PC-9 (cell line): ENCODE results near the gene PFKP. TPM values are rescaled to one million over a fixed set of nuclear protein-coding genes. Genes with fewer than 3 reads are reported as not detected.

ENCODE experiments used
- BruUV-seq: library from RNA; stranded (reverse); fragments of 400-500 nt; replicated peaks from 2 replicates; lab custom pipeline; 2021; lab: Mats Ljungman, UMichigan
- CTCF ChIA-PET: fragments of 300-600 bp; sonication (Branson Sonifier 250); formaldehyde crosslinking; loops from one replicate; lab custom pipeline; 2022; ENCODE audit warnings: antibody characterized with exemption; lab: Charles Lee
- POLR2A ChIA-PET: fragments of 300-600 bp; sonication (Branson Sonifier 250); formaldehyde crosslinking; loops from one replicate; lab custom pipeline; 2022; ENCODE audit warnings: antibody characterized with exemption; ENCODE audit not compliant: unreplicated experiment; lab: Charles Lee
- DNase-seq, 2 experiments: peaks; one replicate each; pipeline versions ENCODE4 v3.0.0 to v3.0.0-alpha.2; 2015 to 2022; ENCODE audit warnings: mixed read lengths in 1 of 2
- H2AFZ ChIP-seq: fragments of 200-600 bp; sonication (generic); 2 replicates; pipeline ENCODE4 v1.8.1; 2017; ENCODE audit warnings: antibody characterized with exemption
- H3F3A ChIP-seq: fragments of 200-600 bp; sonication (generic); 2 replicates; pipeline ENCODE4 v1.8.1; 2017; ENCODE audit warnings: antibody characterized with exemption, mild to moderate bottlenecking, low read depth; ENCODE audit not compliant: insufficient read depth
- H3K27ac ChIP-seq: fragments of 200-600 bp; sonication (generic); 2 replicates; pipeline ENCODE4 v1.6.1; 2016; ENCODE audit warnings: mixed run types
- H3K27me3 ChIP-seq: fragments of 200-600 bp; sonication (generic); 2 replicates; pipeline ENCODE4 v1.6.1; 2016; ENCODE audit warnings: low read depth, mixed run types; ENCODE audit not compliant: insufficient read depth
- H3K36me3 ChIP-seq: fragments of 200-600 bp; sonication (generic); 2 replicates; pipeline ENCODE4 v1.6.1; 2016; ENCODE audit warnings: low read depth, mixed run types
- H3K4me1 ChIP-seq: fragments of 200-600 bp; sonication (generic); replicated peaks from 2 replicates; pipeline ENCODE4 v1.6.1; 2016; ENCODE audit warnings: mixed run types; ENCODE audit not compliant: insufficient read depth
- H3K4me2 ChIP-seq: fragments of 200-600 bp; sonication (generic); 2 replicates; pipeline ENCODE4 v1.6.1; 2017; ENCODE audit warnings: mixed run types
- H3K4me3 ChIP-seq: fragments of 200-600 bp; sonication (generic); 2 replicates; pipeline ENCODE4 v1.6.1; 2016; ENCODE audit warnings: mixed run types
- H3K79me2 ChIP-seq: fragments of 200-600 bp; sonication (generic); 2 replicates; pipeline ENCODE4 v1.6.1; 2017; ENCODE audit warnings: low read depth, mixed run types
- H3K9me2 ChIP-seq: fragments of 200-600 bp; sonication (generic); 2 replicates; pipeline ENCODE4 v1.8.1; 2017; ENCODE audit warnings: mild to moderate bottlenecking; ENCODE audit not compliant: insufficient read depth
- H3K9me3 ChIP-seq: fragments of 200-600 bp; sonication (generic); 2 replicates; pipeline ENCODE4 v1.8.1; 2016; ENCODE audit warnings: low read depth; ENCODE audit not compliant: insufficient read depth
- H4K20me1 ChIP-seq: fragments of 200-600 bp; sonication (generic); 2 replicates; pipeline ENCODE4 v1.8.1; 2017; ENCODE audit not compliant: insufficient read depth
- EZH2 ChIP-seq: fragments of 200-600 bp; sonication (generic); IDR thresholded peaks from 2 replicates; pipeline ENCODE4 v1.8.0; 2017; ENCODE audit warnings: antibody characterized with exemption, low read depth
- intact Hi-C: fragments of 100-400 bp; cut with micrococcal nuclease; formaldehyde crosslinking; loops from one replicate; pipeline ENCODE4 v1.10.0; 2022; ENCODE audit not compliant: unreplicated experiment
- total RNA-seq: library from RNA; stranded (reverse); gene quantifications from 2 replicates; pipeline ENCODE4 v1.2.3, GENCODE V29; 2021
- TF ChIP-seq, protein P1 (sequence below): fragments of 200-600 bp; sonication (generic); conservative IDR thresholded peaks from 2 replicates; pipeline ENCODE4 v1.6.1; 2017; ENCODE audit warnings: mixed run types, antibody characterized with exemption, mild to moderate bottlenecking, moderate library complexity

PFKP gene
- total RNA-seq, 1 experiment from 2014 or later: 234 TPM

DNA sequence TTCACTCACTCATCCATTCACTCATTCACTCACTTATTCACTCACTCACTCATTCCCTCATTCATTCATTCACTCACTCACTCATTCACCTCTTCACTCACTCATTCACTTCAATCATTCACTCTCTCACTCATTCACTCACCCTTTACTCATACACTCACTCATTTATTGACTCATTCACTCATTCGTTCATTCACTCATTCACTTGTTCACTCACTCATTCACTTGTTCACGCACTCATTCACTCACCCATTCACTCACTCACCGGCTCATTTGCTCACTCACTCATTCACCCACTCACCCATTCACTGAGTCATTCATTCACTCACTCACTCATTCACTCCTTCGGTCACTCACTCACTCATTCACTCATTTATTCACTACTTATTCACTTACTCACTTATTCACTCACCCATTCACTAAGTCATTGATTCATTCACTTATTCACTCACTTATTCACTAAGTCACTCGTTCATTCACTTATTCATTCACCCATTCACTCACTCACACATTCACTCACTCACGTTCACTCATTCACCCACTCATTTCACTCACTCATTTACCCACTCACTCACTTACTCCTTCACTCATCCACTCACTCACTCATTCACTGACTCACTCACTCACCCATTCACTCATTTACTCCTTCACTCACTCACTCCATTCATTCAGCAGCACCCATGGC lies 4.7 kb upstream of the PFKP start:
- Histone ChIP-seq H3K79me2 (0 out of 2 replicates have a peak, but pooled peaks cover 2% of the 10 kb centered on the region), H3K27ac (no peak overlapping the region), H3F3A (peaks cover 4% of the 10 kb centered on the region; the same call in 1 of the 2 replicates), H3K36me3 (no peaks in the 10 kb centered on the region), H3K4me1 (no peaks in the 10 kb centered on the region), H3K4me3 (no peak overlapping the region), H3K9me3 (no peaks in the 10 kb centered on the region), H3K9me2 (no peaks in the 10 kb centered on the region), H3K4me2 (no peak overlapping the region), H3K27me3 (no peaks in the 10 kb centered on the region), H4K20me1 (no peaks in the 10 kb centered on the region), H2AFZ (no peak overlapping the region)
- no TSS peak for BruUV-seq
- ChIA-PET POLR2A (no interaction called here), CTCF (no interaction called here)
- intact Hi-C loops: no loop called here
- no peak for DNase-seq
- no peak for TF ChIP-seq EZH2
- TF ChIP-seq, protein P1, sequence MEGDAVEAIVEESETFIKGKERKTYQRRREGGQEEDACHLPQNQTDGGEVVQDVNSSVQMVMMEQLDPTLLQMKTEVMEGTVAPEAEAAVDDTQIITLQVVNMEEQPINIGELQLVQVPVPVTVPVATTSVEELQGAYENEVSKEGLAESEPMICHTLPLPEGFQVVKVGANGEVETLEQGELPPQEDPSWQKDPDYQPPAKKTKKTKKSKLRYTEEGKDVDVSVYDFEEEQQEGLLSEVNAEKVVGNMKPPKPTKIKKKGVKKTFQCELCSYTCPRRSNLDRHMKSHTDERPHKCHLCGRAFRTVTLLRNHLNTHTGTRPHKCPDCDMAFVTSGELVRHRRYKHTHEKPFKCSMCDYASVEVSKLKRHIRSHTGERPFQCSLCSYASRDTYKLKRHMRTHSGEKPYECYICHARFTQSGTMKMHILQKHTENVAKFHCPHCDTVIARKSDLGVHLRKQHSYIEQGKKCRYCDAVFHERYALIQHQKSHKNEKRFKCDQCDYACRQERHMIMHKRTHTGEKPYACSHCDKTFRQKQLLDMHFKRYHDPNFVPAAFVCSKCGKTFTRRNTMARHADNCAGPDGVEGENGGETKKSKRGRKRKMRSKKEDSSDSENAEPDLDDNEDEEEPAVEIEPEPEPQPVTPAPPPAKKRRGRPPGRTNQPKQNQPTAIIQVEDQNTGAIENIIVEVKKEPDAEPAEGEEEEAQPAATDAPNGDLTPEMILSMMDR: no peak

DNA sequence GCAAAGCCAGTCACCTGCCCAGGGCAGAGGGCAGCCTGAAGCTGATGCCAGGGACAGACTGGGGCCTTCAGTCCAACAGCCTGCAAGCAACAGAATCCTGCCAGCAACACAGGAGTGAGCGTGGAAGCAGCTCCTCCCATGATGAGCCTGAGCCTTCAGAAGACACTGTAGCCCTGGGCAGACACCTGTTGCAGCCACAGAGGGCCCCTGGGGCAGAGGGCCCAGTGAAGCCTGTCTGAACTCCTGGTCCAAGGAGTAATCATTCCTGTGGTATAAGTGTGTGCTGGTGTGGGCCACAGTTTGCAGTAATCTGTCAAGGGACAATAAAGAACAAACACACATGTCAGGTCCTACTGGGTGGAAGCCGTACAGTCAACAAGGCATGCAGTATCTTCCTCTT lies 2.9 kb upstream of the PFKP start:
- Histone ChIP-seq H3K4me1 (0 out of 2 replicates have a peak, but pooled peaks cover under 1% of the 10 kb centered on the region), H3K9me2 (no peaks in the 10 kb centered on the region), H3F3A (peaks cover 4% of the 10 kb centered on the region; the same call in 1 of the 2 replicates), H3K27ac (no peak overlapping the region), H4K20me1 (no peaks in the 10 kb centered on the region), H3K4me3 (no peak overlapping the region), H3K9me3 (no peaks in the 10 kb centered on the region), H3K27me3 (no peaks in the 10 kb centered on the region), H3K4me2 (no peak overlapping the region), H3K79me2 (peaks cover 18% of the 10 kb centered on the region), H3K36me3 (no peaks in the 10 kb centered on the region), H2AFZ (no peak overlapping the region)
- no peak for DNase-seq
- BruUV-seq: no TSS peak
- ChIA-PET CTCF (interaction anchor here (0.7 kb wide), 1 partner anchor 18 kb away, joined by 7 read pairs; no protein-coding TSS in a partner anchor), POLR2A (no interaction called here)
- intact Hi-C loops: no loop called here
- TF ChIP-seq, protein P1: no peak
- TF ChIP-seq EZH2: no peak

DNA sequence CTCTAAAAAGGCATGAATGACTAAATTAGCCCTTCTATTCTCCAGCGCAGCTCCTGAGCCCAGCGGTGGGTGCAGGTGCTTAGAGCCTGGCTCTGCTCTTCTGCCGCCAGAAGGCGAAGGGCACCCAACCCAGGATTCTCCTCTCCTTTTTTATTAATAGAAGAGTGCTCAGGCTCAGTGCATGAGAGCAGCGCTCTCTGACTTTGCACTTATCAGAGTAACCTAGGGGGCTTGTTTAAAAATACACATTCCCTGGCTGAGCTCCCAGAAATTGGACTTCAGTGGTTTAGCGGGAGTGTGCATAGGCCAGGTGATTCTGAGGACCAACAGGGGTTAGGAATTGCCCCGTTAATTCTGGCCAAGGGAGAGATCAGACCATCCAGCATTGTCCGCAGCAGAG lies 1.7 kb upstream of the PFKP start:
- POLR2A ChIA-PET: no interaction called here
- H3K36me3 ChIP-seq: no peaks in the 10 kb centered on the region
- no peaks in the 10 kb centered on the region for H3K9me3 ChIP-seq
- TF ChIP-seq, protein P1: no peak
- no peak for TF ChIP-seq EZH2
- H4K20me1 ChIP-seq: no peaks in the 10 kb centered on the region
- no peak for DNase-seq
- H2AFZ ChIP-seq: no peak overlapping the region
- BruUV-seq: no TSS peak
- CTCF ChIA-PET: no interaction called here
- H3K4me1 ChIP-seq: 0 out of 2 replicates have a peak, but pooled peaks cover 11% of the 10 kb centered on the region
- no peak overlapping the region for H3K4me3 ChIP-seq
- no peak overlapping the region for H3K4me2 ChIP-seq
- H3F3A ChIP-seq: peaks cover 4% of the 10 kb centered on the region; the same call in 1 of the 2 replicates
- no peaks in the 10 kb centered on the region for H3K9me2 ChIP-seq
- H3K27me3 ChIP-seq: no peaks in the 10 kb centered on the region
- intact Hi-C loops: loop anchor here (2.0 kb wide), 1 partner anchor 19 kb away; no protein-coding TSS in a partner anchor
- H3K79me2 ChIP-seq: peaks cover 30% of the 10 kb centered on the region
- no peak overlapping the region for H3K27ac ChIP-seq
